Fibroblast of skin of scalp (primary cell): ENCODE measurements around the gene DVL1.

ENCODE experiments used
- DNase-seq: peaks from one replicate; pipeline ENCODE4 v3.0.0-alpha.2; 2013

DVL1 gene

GRCh38 chr1:1295154-1295923, 53.9 kb downstream of the DVL1 start:
- no peak for DNase-seq

GRCh38 chr1:1294250-1294890, 54.8 kb downstream of the DVL1 start:
- DNase-seq: no peak

- DNase-seq: no peak
These were observed 55.7 kb downstream of the DVL1 start for GRCh38 chr1:1293263-1294249.

GRCh38 chr1:1292851-1293250, 56.4 kb downstream of the DVL1 start:
- DNase-seq: no peak

- DNase-seq: no peak
These were observed 56.8 kb downstream of the DVL1 start for GRCh38 chr1:1292442-1292779.

- DNase-seq: peak; percentile 65
These were observed 57.4 kb downstream of the DVL1 start for GRCh38 chr1:1291548-1292441.

GRCh38 chr1:1291023-1291528, 58.1 kb downstream of the DVL1 start:
- DNase-seq: no peak

- peak; percentile 64 for DNase-seq
These were observed 58.9 kb downstream of the DVL1 start for GRCh38 chr1:1290238-1290731.

GRCh38 chr1:1287288-1288110, 61.7 kb downstream of the DVL1 start:
- DNase-seq: no peak

GRCh38 chr1:1286313-1287261, 62.6 kb downstream of the DVL1 start:
- DNase-seq: no peak

GRCh38 chr1:1285611-1286311, 63.5 kb downstream of the DVL1 start:
- no peak for DNase-seq
